HCT116 (cell line): ENCODE data around the gene PAFAH1B1. TPM values are rescaled to one million over a fixed set of nuclear protein-coding genes. Genes with fewer than 3 reads are reported as not detected.

Experiments
- ATAC-seq: fragments of 200-7000 bp; cut with Tn5 transposase; 2 replicates; pipeline ENCODE4 v1.9.1; 2020; ENCODE audit warnings: mild to moderate bottlenecking, moderate library complexity
- BruUV-seq: library from RNA; stranded (reverse); fragments of 400-500 nt; replicated peaks from 2 replicates; lab custom pipeline; 2021; lab: Mats Ljungman, UMichigan
- CTCF ChIA-PET: fragments of 300-600 bp; sonication (Branson Sonifier 250); formaldehyde crosslinking; loops from one replicate; lab custom pipeline; 2021; ENCODE audit warnings: antibody characterized with exemption; lab: Charles Lee
- POLR2A ChIA-PET: fragments of 300-600, 350-600 bp; sonication (Branson Sonifier 250); formaldehyde crosslinking; loops from one replicate; lab custom pipeline; 2021; ENCODE audit warnings: antibody characterized with exemption; lab: Charles Lee
- RAD21 ChIA-PET, 2 experiments: fragments of 300-600 bp; sonication (Branson Sonifier 250); formaldehyde crosslinking; loops; one replicate each; lab custom pipeline; 2023; ENCODE audit warnings: low total read pairs in 2 of 2; ENCODE audit not compliant: uncharacterized antibody in 2 of 2, unreplicated experiment in 2 of 2, low non-redundant PET in 1 of 2; lab: Charles Lee
- DNase-seq: peaks from one replicate; pipeline ENCODE4 v3.0.0-alpha.2; 2010; ENCODE audit warnings: low read depth, low spot score
- H2AFZ ChIP-seq: fragments of 200-600 bp; shearing (Covaris generic), sonication (generic); 2 replicates; pipeline ENCODE4 v1.6.1; 2017; ENCODE audit warnings: low read depth, mixed run types, mixed read lengths, antibody characterized with exemption, low read length; ENCODE audit not compliant: poor library complexity, severe bottlenecking
- H3K27ac ChIP-seq: 2 replicates; pipeline ENCODE4 v1.5.1; 2012; ENCODE audit warnings: low read depth, low read length
- H3K27me3 ChIP-seq: fragments of 200-600 bp; sonication (generic); 2 replicates; pipeline ENCODE4 v1.6.1; 2016; ENCODE audit warnings: mixed run types, low read length, mixed read lengths; ENCODE audit not compliant: insufficient read depth
- H3K36me3 ChIP-seq, 2 experiments: fragments of 200-500 bp in 1 of 2; fragments of 200-600 bp in 1 of 2; sonication (Bioruptor generic) in 1 of 2; sonication (generic) in 1 of 2; 2 replicates each; pipeline versions ENCODE4 v1.5.1 to v1.6.1; 2014 to 2016; ENCODE audit warnings: low read length in 2 of 2, inconsistent platforms in 1 of 2, mixed read lengths in 1 of 2, mixed run types in 1 of 2; ENCODE audit not compliant: insufficient read depth in 2 of 2, control insufficient read depth in 1 of 2
- H3K4me1 ChIP-seq, 2 experiments: fragments of 200-600 bp in 1 of 2; sonication (generic) in 1 of 2; 2 replicates each; pipeline versions ENCODE4 v1.5.1 to v1.6.1; 2012 to 2017; ENCODE audit warnings: low read length in 2 of 2, inconsistent platforms in 1 of 2, mild to moderate bottlenecking in 1 of 2, mixed read lengths in 1 of 2, mixed run types in 1 of 2, moderate library complexity in 1 of 2; ENCODE audit not compliant: insufficient read depth in 2 of 2, control insufficient read depth in 1 of 2
- H3K4me2 ChIP-seq: fragments of 200-600 bp; sonication (generic); 2 replicates; pipeline ENCODE4 v1.6.1; 2017; ENCODE audit warnings: mixed run types, low read length, mixed read lengths
- H3K4me3 ChIP-seq, 2 experiments: fragments of 200-600 bp in 1 of 2; sonication (generic) in 1 of 2; replicated peaks in 1 of 2; 2 replicates each; pipeline ENCODE4 v1.5.1; 2011 to 2016; ENCODE audit warnings: low read length in 2 of 2, control low read depth in 1 of 2, low read depth in 1 of 2, mild to moderate bottlenecking in 1 of 2, mixed read lengths in 1 of 2, mixed run types in 1 of 2
- H3K79me2 ChIP-seq: fragments of 200-600 bp; sonication (generic); 2 replicates; pipeline ENCODE4 v1.6.1; 2017; ENCODE audit warnings: mild to moderate bottlenecking, mixed run types, low read length, moderate library complexity, mixed read lengths; ENCODE audit not compliant: insufficient read depth
- H3K9ac ChIP-seq: fragments of 200-600 bp; sonication (generic); 2 replicates; pipeline ENCODE4 v1.6.1; 2016; ENCODE audit warnings: low read length, mixed read lengths
- H3K9me2 ChIP-seq: fragments of 200-600 bp; sonication (generic), shearing (Covaris generic); 2 replicates; pipeline ENCODE4 v1.6.1; 2017; ENCODE audit warnings: mixed run types, mild to moderate bottlenecking, moderate library complexity; ENCODE audit not compliant: insufficient read depth
- H3K9me3 ChIP-seq, 2 experiments: fragments of 200-500 bp in 1 of 2; fragments of 200-600 bp in 1 of 2; sonication (Bioruptor generic) in 1 of 2; sonication (generic) in 1 of 2; 2 replicates each; pipeline ENCODE4 v1.6.1; 2014 to 2017; ENCODE audit warnings: low read length in 2 of 2, mixed read lengths in 2 of 2, inconsistent platforms in 1 of 2, low read depth in 1 of 2, mild to moderate bottlenecking in 1 of 2, mixed run types in 1 of 2, moderate library complexity in 1 of 2; ENCODE audit not compliant: control insufficient read depth in 1 of 2, insufficient read depth in 1 of 2
- H4K20me1 ChIP-seq: fragments of 200-600 bp; sonication (generic), shearing (Covaris generic); 2 replicates; pipeline ENCODE4 v1.6.1; 2017; ENCODE audit warnings: mixed run types, mild to moderate bottlenecking, moderate library complexity; ENCODE audit not compliant: insufficient read depth
- EGR1 ChIP-seq: IDR thresholded peaks from 2 replicates; pipeline ENCODE4 v1.6.1; 2012; ENCODE audit warnings: low read depth
- EZH2 ChIP-seq: fragments of 200-600 bp; sonication (generic); IDR thresholded peaks from 2 replicates; pipeline ENCODE4 v1.6.1; 2017; ENCODE audit warnings: antibody characterized with exemption, mixed run types
- JUND ChIP-seq: IDR thresholded peaks from 2 replicates; pipeline ENCODE4 v1.6.1; 2012
- RAD21 ChIP-seq: IDR thresholded peaks from 2 replicates; pipeline ENCODE4 v1.6.1; 2012; ENCODE audit warnings: low read depth, mild to moderate bottlenecking
- SIN3A ChIP-seq: IDR thresholded peaks from 2 replicates; pipeline ENCODE4 v1.6.1; 2012; ENCODE audit warnings: low read depth
- SRF ChIP-seq: IDR thresholded peaks from 2 replicates; pipeline ENCODE4 v1.6.1; 2012; ENCODE audit warnings: low read depth
- ZNF274 ChIP-seq: fragments of 200-500 bp; sonication (Bioruptor generic); IDR thresholded peaks from 2 replicates; pipeline ENCODE4 v1.6.1; 2014; ENCODE audit warnings: mild to moderate bottlenecking, low read depth, low read length, inconsistent platforms
- intact Hi-C: fragments of 100-400 bp; cut with micrococcal nuclease; formaldehyde crosslinking; loops from 2 replicates; pipeline ENCODE4 v1.10.0; 2022
- total RNA-seq: library from RNA; stranded (reverse); gene quantifications from one replicate; pipeline ENCODE4 v1.2.1, GENCODE V29; 2021; ENCODE audit not compliant: unreplicated experiment
- TF ChIP-seq, protein P1 (sequence below): IDR thresholded peaks from 2 replicates; pipeline ENCODE4 v1.6.1; 2011; ENCODE audit warnings: mild to moderate bottlenecking, low read length, moderate library complexity; ENCODE audit not compliant: insufficient replicate concordance; ENCODE audit errors: extremely low read depth
- TF ChIP-seq, protein P2 (sequence below): IDR thresholded peaks from 2 replicates; pipeline ENCODE4 v1.6.1; 2012; ENCODE audit warnings: low read depth

PAFAH1B1 gene
- total RNA-seq, 1 experiment from 2014 or later: 113 TPM

DNA sequence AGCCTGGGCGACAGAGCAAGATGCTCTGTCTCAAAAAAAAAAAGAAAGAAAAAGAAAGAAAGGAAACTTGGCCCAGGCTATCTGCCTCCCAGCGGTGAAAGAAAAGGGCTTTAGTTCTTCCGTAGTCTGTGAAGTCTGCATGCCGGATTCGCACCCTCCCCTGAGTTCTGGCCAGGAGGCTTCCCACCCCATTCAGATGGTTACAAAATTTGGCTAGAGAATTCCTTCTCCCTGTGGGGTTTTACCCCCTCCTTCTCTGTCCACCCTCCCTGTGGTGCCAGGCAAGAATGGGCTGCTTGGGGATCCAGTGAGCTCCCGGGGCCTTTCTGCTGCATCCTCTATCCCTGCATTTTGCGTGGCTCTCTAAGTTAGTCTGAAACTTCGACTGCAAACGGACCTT, 37.8 kb downstream of the PAFAH1B1 start:
- no peaks in the 10 kb centered on the region for H3K9me3 ChIP-seq
- no peak overlapping the region for H2AFZ ChIP-seq
- H4K20me1 ChIP-seq: peaks cover 65% of the 10 kb centered on the region; the same call in 1 of the 2 replicates
- no peak for DNase-seq
- no peaks in the 10 kb centered on the region for H3K36me3 ChIP-seq
- no peak overlapping the region for H3K4me3 ChIP-seq
- no peak overlapping the region for H3K9ac ChIP-seq
- ChIA-PET POLR2A (no interaction called here), RAD21 (no interaction called here), CTCF (no interaction called here)
- TF ChIP-seq SIN3A (no peak), EZH2 (no peak), ZNF274 (no peak), RAD21 (no peak), EGR1 (no peak), SRF (no peak), JUND (no peak)
- TF ChIP-seq, protein P1, sequence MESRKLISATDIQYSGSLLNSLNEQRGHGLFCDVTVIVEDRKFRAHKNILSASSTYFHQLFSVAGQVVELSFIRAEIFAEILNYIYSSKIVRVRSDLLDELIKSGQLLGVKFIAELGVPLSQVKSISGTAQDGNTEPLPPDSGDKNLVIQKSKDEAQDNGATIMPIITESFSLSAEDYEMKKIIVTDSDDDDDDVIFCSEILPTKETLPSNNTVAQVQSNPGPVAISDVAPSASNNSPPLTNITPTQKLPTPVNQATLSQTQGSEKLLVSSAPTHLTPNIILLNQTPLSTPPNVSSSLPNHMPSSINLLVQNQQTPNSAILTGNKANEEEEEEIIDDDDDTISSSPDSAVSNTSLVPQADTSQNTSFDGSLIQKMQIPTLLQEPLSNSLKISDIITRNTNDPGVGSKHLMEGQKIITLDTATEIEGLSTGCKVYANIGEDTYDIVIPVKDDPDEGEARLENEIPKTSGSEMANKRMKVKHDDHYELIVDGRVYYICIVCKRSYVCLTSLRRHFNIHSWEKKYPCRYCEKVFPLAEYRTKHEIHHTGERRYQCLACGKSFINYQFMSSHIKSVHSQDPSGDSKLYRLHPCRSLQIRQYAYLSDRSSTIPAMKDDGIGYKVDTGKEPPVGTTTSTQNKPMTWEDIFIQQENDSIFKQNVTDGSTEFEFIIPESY: no peak
- TF ChIP-seq, protein P2, sequence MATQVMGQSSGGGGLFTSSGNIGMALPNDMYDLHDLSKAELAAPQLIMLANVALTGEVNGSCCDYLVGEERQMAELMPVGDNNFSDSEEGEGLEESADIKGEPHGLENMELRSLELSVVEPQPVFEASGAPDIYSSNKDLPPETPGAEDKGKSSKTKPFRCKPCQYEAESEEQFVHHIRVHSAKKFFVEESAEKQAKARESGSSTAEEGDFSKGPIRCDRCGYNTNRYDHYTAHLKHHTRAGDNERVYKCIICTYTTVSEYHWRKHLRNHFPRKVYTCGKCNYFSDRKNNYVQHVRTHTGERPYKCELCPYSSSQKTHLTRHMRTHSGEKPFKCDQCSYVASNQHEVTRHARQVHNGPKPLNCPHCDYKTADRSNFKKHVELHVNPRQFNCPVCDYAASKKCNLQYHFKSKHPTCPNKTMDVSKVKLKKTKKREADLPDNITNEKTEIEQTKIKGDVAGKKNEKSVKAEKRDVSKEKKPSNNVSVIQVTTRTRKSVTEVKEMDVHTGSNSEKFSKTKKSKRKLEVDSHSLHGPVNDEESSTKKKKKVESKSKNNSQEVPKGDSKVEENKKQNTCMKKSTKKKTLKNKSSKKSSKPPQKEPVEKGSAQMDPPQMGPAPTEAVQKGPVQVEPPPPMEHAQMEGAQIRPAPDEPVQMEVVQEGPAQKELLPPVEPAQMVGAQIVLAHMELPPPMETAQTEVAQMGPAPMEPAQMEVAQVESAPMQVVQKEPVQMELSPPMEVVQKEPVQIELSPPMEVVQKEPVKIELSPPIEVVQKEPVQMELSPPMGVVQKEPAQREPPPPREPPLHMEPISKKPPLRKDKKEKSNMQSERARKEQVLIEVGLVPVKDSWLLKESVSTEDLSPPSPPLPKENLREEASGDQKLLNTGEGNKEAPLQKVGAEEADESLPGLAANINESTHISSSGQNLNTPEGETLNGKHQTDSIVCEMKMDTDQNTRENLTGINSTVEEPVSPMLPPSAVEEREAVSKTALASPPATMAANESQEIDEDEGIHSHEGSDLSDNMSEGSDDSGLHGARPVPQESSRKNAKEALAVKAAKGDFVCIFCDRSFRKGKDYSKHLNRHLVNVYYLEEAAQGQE: no peak
- H3K4me1 ChIP-seq: peaks cover 43 to 57% of the 10 kb centered on the region in 2 experiments
- ATAC-seq: no peak
- no peaks in the 10 kb centered on the region for H3K9me2 ChIP-seq
- H3K27me3 ChIP-seq: no peaks in the 10 kb centered on the region
- intact Hi-C loops: loop anchor here (5.0 kb wide), 1 partner anchor 34 kb away; no protein-coding TSS in a partner anchor
- no TSS peak for BruUV-seq
- H3K27ac ChIP-seq: no peak overlapping the region
- no peak overlapping the region for H3K4me2 ChIP-seq
- peaks cover 93% of the 10 kb centered on the region for H3K79me2 ChIP-seq
